ENCODE data around the gene DDX28. TPM values are rescaled to one million over a fixed set of nuclear protein-coding genes. Genes with fewer than 3 reads are reported as not detected.

Gene DDX28
- total and polyA plus RNA-seq, 2 of the 8 experiments (the other 6 are each of a cell fraction or from before 2014, with no cell fraction given) = 16.8 to 28.1 TPM

- Histone ChIP-seq H4K20me1 (replicated peaks in 1 of 2; ENCODE audit: control insufficient read depth in 1 of 2, insufficient read depth in 2 of 2, low read length in 2 of 2) (no peaks in the 10 kb centered on the region), H3K23me2 (ENCODE audit: low read depth, low read length) (no peaks in the 10 kb centered on the region), H4K8ac (ENCODE audit: extremely low read depth, insufficient read depth, low read length) (no peak overlapping the region), H3K9me3 (ENCODE audit: insufficient read depth in 2 of 2, low read depth in 1 of 2, low read length in 1 of 2) (no peaks in the 10 kb centered on the region), H3K27me3 (replicated peaks in 1 of 4; ENCODE audit: control insufficient read depth in 3 of 4, extremely low read depth in 1 of 4, insufficient read depth in 3 of 4, low read length in 3 of 4) (no peaks in the 10 kb centered on the region), H3K18ac (ENCODE audit: extremely low read depth, low read length) (no peak overlapping the region), H3K9ac (replicated peaks in 1 of 4; ENCODE audit: extremely low read depth in 1 of 4, low read depth in 3 of 4, low read length in 3 of 4) (no peak overlapping the region), H3K27ac (ENCODE audit: low read depth, low read length) (no peak overlapping the region), H3K4me2 (ENCODE audit: insufficient read depth in 1 of 2, low read depth in 2 of 2, low read length in 2 of 2) (no peak overlapping the region), H2BK15ac (ENCODE audit: low read length) (no peak overlapping the region), H4K5ac (ENCODE audit: insufficient read length, low read depth, low read length) (no peak overlapping the region), H2BK20ac (ENCODE audit: low read length) (no peak overlapping the region), H3K4ac (replicated peaks; ENCODE audit: insufficient read length, low read depth, low read length) (no peak overlapping the region), H3K4me1 (replicated peaks in 1 of 4; ENCODE audit: control insufficient read depth in 3 of 4, insufficient read depth in 4 of 4, low read length in 3 of 4) (no peaks in the 10 kb centered on the region), H3K4me3 (ENCODE audit: extremely low read depth in 1 of 4, insufficient read depth in 2 of 4, low read depth in 3 of 4, low read length in 4 of 4) (no peak overlapping the region), H3K14ac (ENCODE audit: insufficient read length) (no peak overlapping the region), H3K23ac (ENCODE audit: insufficient read length) (no peak overlapping the region), H3K79me2 (ENCODE audit: control insufficient read depth in 1 of 2, insufficient read depth in 2 of 2, low read length in 2 of 2) (0 out of 4 replicates have a peak, but pooled peaks cover 0 to 7% of the 10 kb centered on the region in 2 experiments), H2AK5ac (ENCODE audit: low read depth, low read length) (no peak overlapping the region), H3K56ac (replicated peaks; ENCODE audit: insufficient read length, low read depth, low read length) (no peak overlapping the region), H2BK12ac (ENCODE audit: low read depth, low read length) (no peak overlapping the region), H2BK5ac (ENCODE audit: low read depth, low read length) (no peak overlapping the region), H3K36me3 (ENCODE audit: control insufficient read depth in 2 of 4, insufficient read depth in 4 of 4, low read length in 3 of 4) (peaks cover 0 to 8% (median 3%) of the 10 kb centered on the region in 4 experiments; a peak in 6 of 8 replicates), H3K79me1 (ENCODE audit: low read depth, low read length) (peaks cover 2% of the 10 kb centered on the region), H2AFZ (ENCODE audit: low read length) (no peak overlapping the region), H2BK120ac (replicated peaks; ENCODE audit: low read depth, low read length) (no peak overlapping the region), H4K91ac (replicated peaks; ENCODE audit: insufficient read length, low read length) (no peak overlapping the region)
- POLR2A ChIA-PET (ENCODE audit: partially characterized antibody) = interaction anchor here (0.7 to 1.6 kb wide), 5 partner anchors 23 to 400 kb away, joined by 3 to 5 read pairs (median 4); partner anchors contain the start of gene PSMB10
- DNase-seq (ENCODE audit: low read depth in 1 of 2, low spot score in 2 of 2) = no peak
- FAIRE-seq = no peak
- CTCF ChIA-PET (ENCODE audit: partially characterized antibody) = interaction anchor here (0.6 to 2.2 kb wide), 11 partner anchors 10 to 366 kb away, joined by 3 to 18 read pairs (median 4); no protein-coding TSS in a partner anchor
- WGBS, 2 experiments (ENCODE audit: extremely low coverage in 1 of 2, insufficient coverage in 1 of 2, insufficient read length in 1 of 2, insufficient replicate concordance in 2 of 2, low coverage in 1 of 2, low lambda C conversion rate in 2 of 2, missing lambda C conversion rate in 1 of 2) = 94% methylated on average over 3 of the region's 3 CpGs; no CpG with 5 or more reads in 1 of the 2 experiments
- no peak for TF ChIP-seq SAP30 (IDR thresholded peaks at IDR 0.05; ENCODE audit: insufficient read depth, insufficient replicate concordance, low read length)
- TF ChIP-seq POLR2AphosphoS5 (IDR thresholded peaks at IDR 0.05; ENCODE audit: low read depth, low read length) = no peak
- TF ChIP-seq CTBP2 (IDR thresholded peaks at IDR 0.05; ENCODE audit: borderline replicate concordance, insufficient read depth, insufficient read length, low read length) = no peak
- no peak for TF ChIP-seq CBX5 (IDR thresholded peaks at IDR 0.05; ENCODE audit: low read depth, low read length)
- TF ChIP-seq CHD1 (IDR thresholded peaks at IDR 0.05; ENCODE audit: low read depth, low read length) = no peak
- TF ChIP-seq ATF3 (IDR thresholded peaks at IDR 0.05; ENCODE audit: insufficient read depth, low read depth, low read length) = no peak
- TF ChIP-seq TAF1 (IDR thresholded peaks at IDR 0.05; ENCODE audit: low read depth, low read length) = no peak
- TF ChIP-seq POLR2A (IDR thresholded peaks at IDR 0.05; ENCODE audit: control extremely low read depth in 1 of 2, low read depth in 2 of 2, low read length in 2 of 2) = no peak
- no peak for TF ChIP-seq EZH2 (IDR thresholded peaks at IDR 0.05; ENCODE audit: low read depth, low read length, severe bottlenecking)
- TF ChIP-seq RAD21 (IDR thresholded peaks at IDR 0.05 in 1 of 2, conservative IDR thresholded peaks at IDR 0.05 in 1 of 2; ENCODE audit: low read depth in 2 of 2, low read length in 2 of 2) = no peak
- TF ChIP-seq SRF (IDR thresholded peaks at IDR 0.05; ENCODE audit: low read depth, low read length) = no peak
Observed at GRCh38 chr16:68028996-68029395, 6.0 kb upstream of the DDX28 start.
